Glomerular visceral epithelial cell (primary cell): ENCODE data around the gene LMAN1L.

ENCODE experiments used
- DNase-seq: peaks from one replicate; pipeline ENCODE4 v3.0.0-alpha.2; 2016; ENCODE audit errors: extremely low spot score

LMAN1L gene

GRCh38 chr15:74837482-74838136, 25.0 kb downstream of the LMAN1L start:
- DNase-seq, result no peak

- no peak for DNase-seq
These were observed 25.5 kb downstream of the LMAN1L start for GRCh38 chr15:74838137-74838516.

GRCh38 chr15:74838746-74839525, 26.3 kb downstream of the LMAN1L start:
- no peak for DNase-seq

- no peak for DNase-seq
These were observed 27.1 kb downstream of the LMAN1L start for GRCh38 chr15:74839526-74840395.

GRCh38 chr15:74840851-74841775, 28.5 kb downstream of the LMAN1L start:
- DNase-seq, result no peak

- no peak for DNase-seq
These were observed 29.3 kb downstream of the LMAN1L start for GRCh38 chr15:74841891-74842373.

- DNase-seq, result peak; percentile 83
These were observed 30.2 kb downstream of the LMAN1L start, which contains the start of gene ULK3 for GRCh38 chr15:74842581-74843444. TSS of gene ULK3 (minus strand) at chr15:74843156. CDS start at chr15:74843105, 51 bp downstream.

- DNase-seq, result no peak
These were observed 30.8 kb downstream of the LMAN1L start for GRCh38 chr15:74843445-74843828.

- no peak for DNase-seq
These were observed 31.3 kb downstream of the LMAN1L start for GRCh38 chr15:74843891-74844299.

- DNase-seq, result no peak
These were observed 31.9 kb downstream of the LMAN1L start for GRCh38 chr15:74844319-74845207.

GRCh38 chr15:74845208-74845568, 32.6 kb downstream of the LMAN1L start:
- DNase-seq, result no peak

GRCh38 chr15:74845581-74845980, 32.9 kb downstream of the LMAN1L start:
- DNase-seq, result no peak

- peak; percentile 31 for DNase-seq
These were observed 34.8 kb downstream of the LMAN1L start for GRCh38 chr15:74847432-74847831.

GRCh38 chr15:74850393-74850792, 37.8 kb downstream of the LMAN1L start:
- DNase-seq, result no peak

- DNase-seq, result no peak
These were observed 39.3 kb downstream of the LMAN1L start for GRCh38 chr15:74851960-74852359.

GRCh38 chr15:74854453-74855022, 41.9 kb downstream of the LMAN1L start:
- no peak for DNase-seq

GRCh38 chr15:74855857-74856256, 43.2 kb downstream of the LMAN1L start:
- DNase-seq, result no peak

- DNase-seq, result no peak
These were observed 43.9 kb downstream of the LMAN1L start for GRCh38 chr15:74856537-74856936.
